GM12892 (cell line): Measurements from ENCODE around the gene ODF4.

Source experiments
- POLR2A ChIP-seq: IDR thresholded peaks from 2 replicates; pipeline ENCODE4 v1.6.1; 2011; ENCODE audit warnings: low read depth, low read length, control low read depth
- POLR2AphosphoS5 ChIP-seq: IDR thresholded peaks from 2 replicates; pipeline ENCODE4 v1.6.1; 2011; ENCODE audit warnings: low read depth, low read length, control low read depth

GRCh38 chr17:8345951-8346665 lies 6.5 kb downstream of the ODF4 start:
- no peak for TF ChIP-seq POLR2A
- TF ChIP-seq POLR2AphosphoS5: no peak
